ENCODE measurements around the gene POLR2A. TPM values are rescaled to one million over a fixed set of nuclear protein-coding genes. Genes with fewer than 3 reads are reported as not detected.

The POLR2A gene
- total and polyA plus RNA-seq, 8 donors: 24.5 to 83.6 (median 53.8) TPM

GRCh38 chr17:7437950-7438614, 46.1 kb upstream of the POLR2A start:
- intact Hi-C loops (cut with DNase I): loop anchor here in 2 of 3 donors (10.0 kb wide), 1 partner anchor 83 kb away; the partner anchor contains the start of genes KCTD11 (in 2 of the 2) and TMEM95 (in 2 of the 2)
- no peak for FAIRE-seq
- no peaks in the 10 kb centered on the region for H3K36me3 ChIP-seq
- WGBS, 2 donors: 70 to 74% methylated on average over 48 of the region's 48 CpGs
- H3K27ac ChIP-seq: peak overlapping the region in 1 of 4 donors; percentile 5
- peak in 5 of 6 donors; percentile 31 to 73 (median 67) for DNase-seq
- ATAC-seq: no peak
- TF ChIP-seq, protein P1, sequence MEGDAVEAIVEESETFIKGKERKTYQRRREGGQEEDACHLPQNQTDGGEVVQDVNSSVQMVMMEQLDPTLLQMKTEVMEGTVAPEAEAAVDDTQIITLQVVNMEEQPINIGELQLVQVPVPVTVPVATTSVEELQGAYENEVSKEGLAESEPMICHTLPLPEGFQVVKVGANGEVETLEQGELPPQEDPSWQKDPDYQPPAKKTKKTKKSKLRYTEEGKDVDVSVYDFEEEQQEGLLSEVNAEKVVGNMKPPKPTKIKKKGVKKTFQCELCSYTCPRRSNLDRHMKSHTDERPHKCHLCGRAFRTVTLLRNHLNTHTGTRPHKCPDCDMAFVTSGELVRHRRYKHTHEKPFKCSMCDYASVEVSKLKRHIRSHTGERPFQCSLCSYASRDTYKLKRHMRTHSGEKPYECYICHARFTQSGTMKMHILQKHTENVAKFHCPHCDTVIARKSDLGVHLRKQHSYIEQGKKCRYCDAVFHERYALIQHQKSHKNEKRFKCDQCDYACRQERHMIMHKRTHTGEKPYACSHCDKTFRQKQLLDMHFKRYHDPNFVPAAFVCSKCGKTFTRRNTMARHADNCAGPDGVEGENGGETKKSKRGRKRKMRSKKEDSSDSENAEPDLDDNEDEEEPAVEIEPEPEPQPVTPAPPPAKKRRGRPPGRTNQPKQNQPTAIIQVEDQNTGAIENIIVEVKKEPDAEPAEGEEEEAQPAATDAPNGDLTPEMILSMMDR (IDR thresholded peaks at IDR 0.05): no peak
- no peaks in the 10 kb centered on the region for H3K27me3 ChIP-seq
- peaks cover 5 to 18% (median 11%) of the 10 kb centered on the region in 3 donors for H3K4me1 ChIP-seq
- H3K4me3 ChIP-seq: peak overlapping the region in 1 of 4 donors; percentile 22
- no peaks in the 10 kb centered on the region for H3K9me3 ChIP-seq

DNA sequence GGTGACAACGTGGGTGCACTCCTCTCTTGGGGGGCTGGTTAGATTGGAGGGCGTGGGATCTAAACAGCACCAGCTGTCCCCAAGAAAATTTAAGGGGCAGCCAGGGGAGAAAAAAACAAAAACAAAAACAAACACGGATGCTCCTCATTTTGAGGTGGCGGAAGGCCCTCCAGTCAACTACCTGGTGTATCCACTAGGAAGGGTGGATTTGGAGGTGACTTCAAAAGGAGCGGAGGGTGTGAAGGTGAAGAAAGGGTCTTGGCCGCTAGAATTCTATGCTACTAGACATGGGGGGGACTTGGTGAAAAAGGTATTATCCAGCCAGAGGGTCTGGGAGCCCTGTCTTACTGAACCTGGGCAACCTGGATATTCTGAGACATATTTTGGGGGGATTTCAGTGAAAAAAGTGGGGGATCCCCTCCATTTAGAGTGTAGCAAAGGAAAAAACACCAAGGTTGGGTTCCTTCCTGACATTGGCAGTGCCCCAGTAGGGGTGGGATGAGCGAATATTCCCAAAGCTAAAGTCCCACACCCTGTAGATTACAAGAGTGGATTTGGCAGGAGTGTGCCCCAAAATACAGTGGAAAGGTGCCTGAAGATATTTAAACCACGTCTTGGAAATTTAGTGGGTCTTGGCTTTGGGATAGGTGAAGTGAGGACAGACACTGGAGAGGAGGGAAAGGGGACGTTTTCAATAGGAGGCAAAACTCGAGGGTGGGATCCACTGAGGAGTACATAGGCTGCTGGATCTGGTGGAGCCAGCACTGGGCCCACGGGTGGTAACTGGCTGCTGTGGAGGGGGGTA, 45.3 kb upstream of the POLR2A start:
- Histone ChIP-seq H3K4me1 (peaks cover 5 to 18% (median 11%) of the 10 kb centered on the region in 3 donors), H3K36me3 (no peaks in the 10 kb centered on the region), H3K9me3 (no peaks in the 10 kb centered on the region), H3K27ac (no peak overlapping the region), H3K27me3 (no peaks in the 10 kb centered on the region), H3K4me3 (no peak overlapping the region)
- TF ChIP-seq, protein P1 (IDR thresholded peaks at IDR 0.05): no peak
- FAIRE-seq (no peak), DNase-seq (no peak), ATAC-seq (no peak)
- intact Hi-C loops (cut with DNase I): loop anchor here in 2 of 3 donors (10.0 kb wide), 1 partner anchor 84 kb away; the partner anchor contains the start of genes KCTD11 (in 2 of the 2) and TMEM95 (in 2 of the 2)
- 64 to 76% methylated on average over 11 of the region's 11 CpGs for WGBS, 2 donors

DNA sequence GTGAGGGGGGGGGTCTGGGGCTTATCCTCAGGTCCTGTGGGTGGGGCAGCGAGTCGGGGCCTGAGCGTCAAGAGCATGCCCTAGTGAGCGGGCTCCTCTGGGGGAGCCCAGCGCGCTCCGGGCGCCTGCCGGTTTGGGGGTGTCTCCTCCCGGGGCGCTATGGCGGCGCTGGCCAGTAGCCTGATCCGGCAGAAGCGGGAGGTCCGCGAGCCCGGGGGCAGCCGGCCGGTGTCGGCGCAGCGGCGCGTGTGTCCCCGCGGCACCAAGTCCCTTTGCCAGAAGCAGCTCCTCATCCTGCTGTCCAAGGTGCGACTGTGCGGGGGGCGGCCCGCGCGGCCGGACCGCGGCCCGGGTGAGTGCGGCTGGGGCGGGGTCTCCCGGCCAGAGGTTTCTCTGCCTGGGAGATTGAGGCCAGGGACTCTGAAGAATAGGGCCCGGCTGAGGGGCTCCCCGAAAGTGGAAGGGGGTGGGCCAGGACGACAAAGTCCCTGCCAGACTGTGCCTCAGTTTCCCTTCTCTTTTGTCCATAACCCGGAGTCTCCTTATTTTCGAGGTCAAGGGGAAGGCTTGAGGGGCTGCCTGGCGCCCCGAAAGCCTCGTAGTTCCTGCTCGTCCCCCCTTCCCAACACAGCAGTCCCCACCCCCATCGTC, 44.6 kb upstream of the POLR2A start, which contains the start of gene FGF11:
Gene FGF11, plus strand, starts transcription at position 51 of the 651 bp plus-strand sequence. Its CDS starts 109 bp downstream, at position 160.
- H3K27ac ChIP-seq: no peak within 1 kb of the TSS
- DNase-seq (no peak), ATAC-seq (no peak), FAIRE-seq (no peak)
- no peaks in the 10 kb centered on the region for H3K36me3 ChIP-seq
- intact Hi-C loops (cut with DNase I): loop anchor here in 2 of 3 donors (5.0 to 10.0 kb wide), 2 partner anchors 38 to 85 kb away; partner anchors contain the start of genes KCTD11 (in 2 of the 2), TMEM95 (in 2 of the 2) and ZBTB4 (in 2 of the 2)
- H3K4me3 ChIP-seq: peak within 1 kb of the TSS; percentile 2 to 45 (median 26)
- TF ChIP-seq, protein P1 (IDR thresholded peaks at IDR 0.05): no peak
- 6 to 9% methylated on average over 32 to 50 of the region's 50 CpGs for WGBS, 2 donors
- no peaks in the 10 kb centered on the region for H3K9me3 ChIP-seq
- H3K4me1 ChIP-seq: peaks cover 5 to 18% (median 11%) of the 10 kb centered on the region in 3 donors
- H3K27me3 ChIP-seq: no peaks in the 10 kb centered on the region

- no peaks in the 10 kb centered on the region for H3K27me3 ChIP-seq
- no peak for FAIRE-seq
Measured at GRCh38 chr17:7440113-7440833, 43.9 kb upstream of the POLR2A start.

More at GRCh38 chr17:7440113-7440833, 43.9 kb upstream of the POLR2A start:
- 10% methylated on average over 43 to 46 of the region's 46 CpGs for WGBS, 2 donors
- H3K27ac ChIP-seq: no peak overlapping the region
- intact Hi-C loops (cut with DNase I): loop anchor here in 2 of 3 donors (5.0 kb wide), 1 partner anchor 37 kb away; the partner anchor contains the start of gene ZBTB4 (in 2 of the 2)
- H3K36me3 ChIP-seq: no peaks in the 10 kb centered on the region
- no peaks in the 10 kb centered on the region for H3K9me3 ChIP-seq
- H3K4me1 ChIP-seq: peaks cover 5 to 18% (median 11%) of the 10 kb centered on the region in 3 donors
- TF ChIP-seq, protein P1 (IDR thresholded peaks at IDR 0.05): no peak
- peak overlapping the region; percentile 2 to 45 (median 26) for H3K4me3 ChIP-seq
- DNase-seq: peak; percentile 49 to 92 (median 75)
- no peak for ATAC-seq

Measured in pancreas (tissue), 10 donors.